Measurements from ENCODE around the gene ABI3BP.

DNA sequence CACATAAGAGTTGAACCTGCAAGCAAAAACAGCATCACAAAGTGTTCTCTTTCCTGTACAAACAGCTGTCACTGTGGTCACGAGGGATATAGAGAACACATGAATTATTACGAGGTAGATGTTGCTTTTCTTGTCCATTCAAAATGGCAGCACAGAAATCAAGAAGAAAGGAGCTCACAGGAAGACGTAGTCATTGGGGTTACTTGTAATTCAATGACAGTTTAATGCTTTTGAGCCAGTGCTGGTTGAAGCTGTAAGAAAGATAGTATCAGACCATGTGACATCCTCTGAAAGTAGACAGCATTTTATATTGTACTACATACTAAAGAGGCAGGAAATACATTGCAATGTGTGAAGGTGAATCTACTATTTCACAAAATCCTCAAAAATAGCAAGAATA lies 140.4 kb downstream of the ABI3BP start:
- TF ChIP-seq POLR2A (IDR thresholded peaks at IDR 0.05; ENCODE audit: low read length) = no peak
- no peak for TF ChIP-seq GATA1 (IDR thresholded peaks at IDR 0.05; ENCODE audit: low read depth, low read length)
